ENCODE results near the gene PTPN1. TPM values are rescaled to one million over a fixed set of nuclear protein-coding genes. Genes with fewer than 3 reads are reported as not detected.
A peak's percentile ranks its signal among the peaks of the same experiment; 100 is the strongest.

PTPN1 gene
- total RNA-seq, 2 experiments from 2014 or later, result 82.3 to 82.8 TPM

GRCh38 chr20:50522053-50522674 is 12.0 kb downstream of the PTPN1 start:
- no peaks in the 10 kb centered on the region for H3K9me3 Mint-ChIP-seq
- no peak overlapping the region for H3K4me3 ChIP-seq (ENCODE audit: low read length)
- DNase-seq (no peak), ATAC-seq (ENCODE audit: poor library complexity) (no peak)
- H3K27ac ChIP-seq (ENCODE audit: low read depth in 1 of 2, low read length in 2 of 2), result peak overlapping the region in 1 of 2 donors; percentile 78
- peaks cover 72% of the 10 kb centered on the region for H3K4me1 Mint-ChIP-seq (ENCODE audit: low read depth)
- CTCF ChIA-PET, result interaction anchor here (1.0 kb wide), 1 partner anchor 402 kb away, joined by 3 read pairs; no protein-coding TSS in a partner anchor
- intact Hi-C loops (cut with DNase I, micrococcal nuclease), result no loop called here
- POLR2A ChIA-PET, result interaction anchor here (1.4 to 4.5 kb wide), 3 partner anchors 11 to 16 kb away, joined by 3 to 51 read pairs (median 5); partner anchors contain the start of gene PTPN1
- H3K27me3 ChIP-seq (ENCODE audit: control insufficient read depth in 1 of 2, insufficient read depth in 2 of 2, low read length in 2 of 2), result no peaks in the 10 kb centered on the region
- H3K4me1 ChIP-seq (ENCODE audit: insufficient read depth, low read length), result peaks cover 81% of the 10 kb centered on the region
- H3K27ac Mint-ChIP-seq, result peak overlapping the region; percentile 82
- H3K4me3 Mint-ChIP-seq, result no peak overlapping the region
- no peaks in the 10 kb centered on the region for H3K27me3 Mint-ChIP-seq
- H3K9me3 ChIP-seq (ENCODE audit: control insufficient read depth in 1 of 2, insufficient read depth in 1 of 2, low read length in 2 of 2), result no peaks in the 10 kb centered on the region
- peaks cover 4% of the 10 kb centered on the region for H3K36me3 ChIP-seq (ENCODE audit: insufficient read depth, low read length)
- TF ChIP-seq CTCF (IDR thresholded peaks at IDR 0.05), result no peak
- peaks cover 6% of the 10 kb centered on the region for H3K36me3 Mint-ChIP-seq (ENCODE audit: low read depth)

DNA sequence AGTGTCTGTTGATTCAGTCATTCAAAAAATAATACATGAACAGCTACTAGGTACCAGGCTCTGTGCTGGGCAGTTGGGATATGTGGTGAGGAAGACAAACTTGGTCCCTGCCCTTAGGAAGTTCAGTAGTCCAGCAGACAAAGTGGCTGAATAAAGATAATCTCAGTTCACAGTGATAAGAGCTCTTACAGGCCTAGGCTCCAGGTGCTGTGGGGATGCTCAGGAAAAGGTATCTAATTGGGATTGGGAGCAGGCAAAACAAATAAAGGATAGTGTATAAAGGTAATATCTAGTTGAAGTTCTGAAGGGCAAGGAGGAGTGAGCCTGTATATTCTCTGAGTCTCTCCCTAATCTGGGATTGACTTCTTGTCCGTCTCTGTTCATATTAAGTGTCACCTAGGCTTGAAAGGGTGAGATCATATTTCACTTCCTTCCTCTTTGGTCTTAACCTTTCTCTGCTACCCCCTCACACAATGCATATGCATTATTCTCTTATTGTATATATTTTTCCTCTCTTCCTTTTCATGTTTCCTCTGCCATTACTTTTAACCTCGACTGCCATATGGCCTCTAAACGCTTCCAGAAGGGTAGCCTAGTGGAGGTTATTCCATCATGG is 13.5 kb downstream of the PTPN1 start:
- peaks cover 4% of the 10 kb centered on the region for H3K36me3 ChIP-seq (ENCODE audit: insufficient read depth, low read length)
- no peaks in the 10 kb centered on the region for H3K27me3 ChIP-seq (ENCODE audit: control insufficient read depth in 1 of 2, insufficient read depth in 2 of 2, low read length in 2 of 2)
- ChIA-PET CTCF (interaction anchor here (1.4 kb wide), 1 partner anchor 14 kb away, joined by 4 read pairs; no protein-coding TSS in a partner anchor), POLR2A (interaction anchor here (0.9 to 1.8 kb wide), 5 partner anchors 10 to 58 kb away, joined by 3 to 6 read pairs (median 3); partner anchors contain the start of gene PTPN1)
- H3K27ac ChIP-seq (ENCODE audit: low read depth in 1 of 2, low read length in 2 of 2), result peak overlapping the region in 1 of 2 donors; percentile 55
- no peaks in the 10 kb centered on the region for H3K9me3 Mint-ChIP-seq
- peaks cover 6% of the 10 kb centered on the region for H3K36me3 Mint-ChIP-seq (ENCODE audit: low read depth)
- H3K9me3 ChIP-seq (ENCODE audit: control insufficient read depth in 1 of 2, insufficient read depth in 1 of 2, low read length in 2 of 2), result no peaks in the 10 kb centered on the region
- H3K4me3 ChIP-seq (ENCODE audit: low read length), result no peak overlapping the region
- ATAC-seq (ENCODE audit: poor library complexity) (no peak), DNase-seq (no peak)
- no peak for TF ChIP-seq CTCF (IDR thresholded peaks at IDR 0.05)
- H3K4me1 ChIP-seq (ENCODE audit: insufficient read depth, low read length), result peaks cover 85% of the 10 kb centered on the region
- peak overlapping the region; percentile 34 for H3K27ac Mint-ChIP-seq
- intact Hi-C loops (cut with DNase I, micrococcal nuclease), result no loop called here
- H3K4me3 Mint-ChIP-seq, result peak overlapping the region; percentile 6
- H3K4me1 Mint-ChIP-seq (ENCODE audit: low read depth), result peaks cover 59% of the 10 kb centered on the region
- no peaks in the 10 kb centered on the region for H3K27me3 Mint-ChIP-seq

- no peak overlapping the region for H3K27ac ChIP-seq (ENCODE audit: low read depth in 1 of 2, low read length in 2 of 2)
- H3K4me1 Mint-ChIP-seq (ENCODE audit: low read depth), result peaks cover 50% of the 10 kb centered on the region
- no peaks in the 10 kb centered on the region for H3K9me3 ChIP-seq (ENCODE audit: control insufficient read depth in 1 of 2, insufficient read depth in 1 of 2, low read length in 2 of 2)
- no peak for DNase-seq
- TF ChIP-seq CTCF (IDR thresholded peaks at IDR 0.05), result no peak
- intact Hi-C loops (cut with DNase I, micrococcal nuclease), result no loop called here
- ChIA-PET CTCF (interaction anchor here (0.5 to 0.8 kb wide), 3 partner anchors 15 to 399 kb away, joined by 3 read pairs; no protein-coding TSS in a partner anchor), POLR2A (no interaction called here)
- H3K27me3 Mint-ChIP-seq, result no peaks in the 10 kb centered on the region
- H3K4me3 Mint-ChIP-seq, result no peak overlapping the region
- peaks cover 8% of the 10 kb centered on the region for H3K36me3 ChIP-seq (ENCODE audit: insufficient read depth, low read length)
- H3K4me3 ChIP-seq (ENCODE audit: low read length), result no peak overlapping the region
- no peaks in the 10 kb centered on the region for H3K27me3 ChIP-seq (ENCODE audit: control insufficient read depth in 1 of 2, insufficient read depth in 2 of 2, low read length in 2 of 2)
- ATAC-seq (ENCODE audit: poor library complexity), result no peak
- H3K9me3 Mint-ChIP-seq, result no peaks in the 10 kb centered on the region
- H3K36me3 Mint-ChIP-seq (ENCODE audit: low read depth), result peaks cover 6% of the 10 kb centered on the region
- H3K27ac Mint-ChIP-seq, result no peak overlapping the region
- H3K4me1 ChIP-seq (ENCODE audit: insufficient read depth, low read length), result peaks cover 76% of the 10 kb centered on the region
Observed at GRCh38 chr20:50525681-50526080, 15.5 kb downstream of the PTPN1 start.

Measured in CD4-positive, alpha-beta T cell (primary cell).